Activated CD4-positive, alpha-beta memory T cell treated with anti-CD3 and anti-CD28 coated beads for 36 hours (primary cell): ENCODE data around the gene EPS8. TPM values are rescaled to one million over a fixed set of nuclear protein-coding genes. Genes with fewer than 3 reads are reported as not detected.

Experiments
- CTCF ChIA-PET: fragments of 350-600 bp; sonication (Branson Sonifier 250); formaldehyde crosslinking; loops from one replicate; lab custom pipeline; 2021; ENCODE audit warnings: antibody characterized with exemption, inconsistent platforms; lab: Charles Lee
- POLR2A ChIA-PET: fragments of 350-600 bp; sonication (Branson Sonifier 250); formaldehyde crosslinking; loops from one replicate; lab custom pipeline; 2021; ENCODE audit warnings: antibody characterized with exemption; lab: Charles Lee
- DNase-seq: peaks from one replicate; pipeline ENCODE4 v3.0.0-alpha.2; 2020
- H3K27ac Mint-ChIP-seq: one replicate; pipeline ENCODE4 v1.8.0; 2021; ENCODE audit warnings: mixed read lengths
- H3K27me3 Mint-ChIP-seq: one replicate; pipeline ENCODE4 v1.8.0; 2021; ENCODE audit warnings: mixed read lengths
- H3K36me3 Mint-ChIP-seq: one replicate; pipeline ENCODE4 v1.8.0; 2021; ENCODE audit warnings: mixed read lengths
- H3K4me1 Mint-ChIP-seq: one replicate; pipeline ENCODE4 v1.8.0; 2021; ENCODE audit warnings: low read depth, mixed read lengths
- H3K4me3 Mint-ChIP-seq: one replicate; pipeline ENCODE4 v1.8.0; 2021; ENCODE audit warnings: mild to moderate bottlenecking, mixed read lengths
- H3K9me3 Mint-ChIP-seq: one replicate; pipeline ENCODE4 v1.8.0; 2021; ENCODE audit warnings: mixed read lengths
- intact Hi-C: fragments of 100-400 bp; cut with micrococcal nuclease; formaldehyde crosslinking; loops from one replicate; pipeline ENCODE4 v1.15.1; 2023
- total RNA-seq, 2 experiments: library from RNA; stranded (reverse); gene quantifications; one replicate each; pipeline ENCODE4 v1.2.3, GENCODE V29; 2021

Gene EPS8
- total RNA-seq, 2 experiments from 2014 or later = 3.2 to 3.5 TPM

GRCh38 chr12:15669256-15669948, 119.8 kb downstream of the EPS8 start:
- H3K4me1 Mint-ChIP-seq = no peaks in the 10 kb centered on the region

GRCh38 chr12:15664491-15664890, 124.7 kb downstream of the EPS8 start:
- Mint-ChIP-seq H3K27me3 (no peaks in the 10 kb centered on the region), H3K36me3 (no peaks in the 10 kb centered on the region), H3K27ac (no peak overlapping the region), H3K9me3 (no peaks in the 10 kb centered on the region), H3K4me1 (no peaks in the 10 kb centered on the region), H3K4me3 (no peak overlapping the region)
- no peak for DNase-seq
- intact Hi-C loops = no loop called here
- CTCF ChIA-PET = no interaction called here
- POLR2A ChIA-PET = no interaction called here

More at GRCh38 chr12:15669256-15669948, 119.8 kb downstream of the EPS8 start:
- Mint-ChIP-seq H3K27me3 (peaks cover 1% of the 10 kb centered on the region), H3K9me3 (no peaks in the 10 kb centered on the region), H3K36me3 (no peaks in the 10 kb centered on the region), H3K27ac (no peak overlapping the region), H3K4me3 (no peak overlapping the region)
- intact Hi-C loops = no loop called here
- ChIA-PET POLR2A (no interaction called here), CTCF (no interaction called here)
- DNase-seq = no peak

- Mint-ChIP-seq H3K27me3 (no peaks in the 10 kb centered on the region), H3K9me3 (no peaks in the 10 kb centered on the region), H3K4me3 (no peak overlapping the region), H3K4me1 (no peaks in the 10 kb centered on the region), H3K36me3 (no peaks in the 10 kb centered on the region), H3K27ac (no peak overlapping the region)
- ChIA-PET CTCF (interaction anchor here (1.0 kb wide), 1 partner anchor 43 kb away, joined by 3 read pairs; no protein-coding TSS in a partner anchor), POLR2A (no interaction called here)
- DNase-seq = no peak
- intact Hi-C loops = no loop called here
These were observed 126.1 kb downstream of the EPS8 start for GRCh38 chr12:15662983-15663659.

GRCh38 chr12:15662303-15662980, 126.7 kb downstream of the EPS8 start:
- POLR2A ChIA-PET = no interaction called here
- H3K4me1 Mint-ChIP-seq = no peaks in the 10 kb centered on the region

GRCh38 chr12:15651371-15651770, 137.8 kb downstream of the EPS8 start:
- H3K36me3 Mint-ChIP-seq = no peaks in the 10 kb centered on the region
- ChIA-PET POLR2A (no interaction called here), CTCF (no interaction called here)
- H3K9me3 Mint-ChIP-seq = no peaks in the 10 kb centered on the region
- H3K27me3 Mint-ChIP-seq = no peaks in the 10 kb centered on the region
- intact Hi-C loops = no loop called here
- H3K4me1 Mint-ChIP-seq = no peaks in the 10 kb centered on the region
- H3K27ac Mint-ChIP-seq = no peak overlapping the region
- H3K4me3 Mint-ChIP-seq = no peak overlapping the region
- no peak for DNase-seq

More at GRCh38 chr12:15662303-15662980, 126.7 kb downstream of the EPS8 start:
- H3K27ac Mint-ChIP-seq = no peak overlapping the region
- no peaks in the 10 kb centered on the region for H3K9me3 Mint-ChIP-seq
- DNase-seq = no peak
- no peaks in the 10 kb centered on the region for H3K36me3 Mint-ChIP-seq
- no peak overlapping the region for H3K4me3 Mint-ChIP-seq
- intact Hi-C loops = no loop called here
- no peaks in the 10 kb centered on the region for H3K27me3 Mint-ChIP-seq
- CTCF ChIA-PET = interaction anchor here (1.0 kb wide), 1 partner anchor 43 kb away, joined by 3 read pairs; no protein-coding TSS in a partner anchor

- H3K27ac Mint-ChIP-seq = no peak overlapping the region
- H3K9me3 Mint-ChIP-seq = no peaks in the 10 kb centered on the region
- no peaks in the 10 kb centered on the region for H3K27me3 Mint-ChIP-seq
- H3K4me3 Mint-ChIP-seq = no peak overlapping the region
- ChIA-PET CTCF (no interaction called here), POLR2A (no interaction called here)
- no peak for DNase-seq
- no peaks in the 10 kb centered on the region for H3K4me1 Mint-ChIP-seq
- intact Hi-C loops = no loop called here
- no peaks in the 10 kb centered on the region for H3K36me3 Mint-ChIP-seq
These were observed 138.6 kb downstream of the EPS8 start for GRCh38 chr12:15650399-15651128.

GRCh38 chr12:15649347-15649746, 139.8 kb downstream of the EPS8 start:
- H3K4me1 Mint-ChIP-seq = no peaks in the 10 kb centered on the region

GRCh38 chr12:15648558-15648957, 140.6 kb downstream of the EPS8 start:
- Mint-ChIP-seq H3K4me1 (no peaks in the 10 kb centered on the region), H3K4me3 (no peak overlapping the region), H3K27ac (no peak overlapping the region), H3K9me3 (no peaks in the 10 kb centered on the region), H3K27me3 (no peaks in the 10 kb centered on the region), H3K36me3 (no peaks in the 10 kb centered on the region)
- intact Hi-C loops = no loop called here
- POLR2A ChIA-PET = no interaction called here
- no peak for DNase-seq
- CTCF ChIA-PET = no interaction called here

More at GRCh38 chr12:15649347-15649746, 139.8 kb downstream of the EPS8 start:
- H3K9me3 Mint-ChIP-seq = no peaks in the 10 kb centered on the region
- intact Hi-C loops = no loop called here
- no peaks in the 10 kb centered on the region for H3K36me3 Mint-ChIP-seq
- no peak for DNase-seq
- ChIA-PET CTCF (no interaction called here), POLR2A (no interaction called here)
- H3K27ac Mint-ChIP-seq = no peak overlapping the region
- H3K4me3 Mint-ChIP-seq = no peak overlapping the region
- no peaks in the 10 kb centered on the region for H3K27me3 Mint-ChIP-seq

GRCh38 chr12:15646581-15646980, 142.6 kb downstream of the EPS8 start:
- CTCF ChIA-PET = no interaction called here
- Mint-ChIP-seq H3K27ac (no peak overlapping the region), H3K4me3 (no peak overlapping the region), H3K27me3 (no peaks in the 10 kb centered on the region), H3K4me1 (no peaks in the 10 kb centered on the region), H3K36me3 (no peaks in the 10 kb centered on the region), H3K9me3 (no peaks in the 10 kb centered on the region)
- intact Hi-C loops = no loop called here
- DNase-seq = no peak
- POLR2A ChIA-PET = no interaction called here

- H3K27ac Mint-ChIP-seq = no peak overlapping the region
- DNase-seq = no peak
- ChIA-PET CTCF (interaction anchor here (0.8 kb wide), 1 partner anchor 11 kb away, joined by 4 read pairs; no protein-coding TSS in a partner anchor), POLR2A (no interaction called here)
- intact Hi-C loops = no loop called here
- no peak overlapping the region for H3K4me3 Mint-ChIP-seq
- H3K36me3 Mint-ChIP-seq = no peaks in the 10 kb centered on the region
- no peaks in the 10 kb centered on the region for H3K9me3 Mint-ChIP-seq
- H3K27me3 Mint-ChIP-seq = peaks cover 2% of the 10 kb centered on the region
- no peaks in the 10 kb centered on the region for H3K4me1 Mint-ChIP-seq
These were observed 144.5 kb downstream of the EPS8 start for GRCh38 chr12:15644700-15645099.

GRCh38 chr12:15638231-15638630, 151.0 kb downstream of the EPS8 start:
- no peak overlapping the region for H3K27ac Mint-ChIP-seq
- H3K4me1 Mint-ChIP-seq = no peaks in the 10 kb centered on the region

More at GRCh38 chr12:15638231-15638630, 151.0 kb downstream of the EPS8 start:
- Mint-ChIP-seq H3K9me3 (no peaks in the 10 kb centered on the region), H3K36me3 (no peaks in the 10 kb centered on the region), H3K4me3 (no peak overlapping the region), H3K27me3 (peaks cover 4% of the 10 kb centered on the region)
- CTCF ChIA-PET = no interaction called here
- intact Hi-C loops = no loop called here
- DNase-seq = no peak
- POLR2A ChIA-PET = no interaction called here
